Endodermal cell (in vitro differentiated cells): ENCODE results near the gene GP2. TPM values are rescaled to one million over a fixed set of nuclear protein-coding genes. Genes with fewer than 3 reads are reported as not detected.

Experiments
- DNase-seq: peaks from one replicate; pipeline ENCODE4 v3.0.0-alpha.2; 2017
- H3K27ac ChIP-seq: 2 replicates; pipeline ENCODE4 v1.5.1; 2013; ENCODE audit warnings: mild to moderate bottlenecking, low read depth, low read length, moderate library complexity
- H3K27me3 ChIP-seq: 2 replicates; pipeline ENCODE4 v1.6.1; 2013; ENCODE audit warnings: mild to moderate bottlenecking, low read length, moderate library complexity; ENCODE audit not compliant: insufficient read depth, control insufficient read depth, poor library complexity, severe bottlenecking
- H3K36me3 ChIP-seq: 2 replicates; pipeline ENCODE4 v1.7.0; 2013; ENCODE audit warnings: mild to moderate bottlenecking, low read length, moderate library complexity; ENCODE audit not compliant: control insufficient read depth, insufficient read depth
- H3K4me1 ChIP-seq: one replicate; pipeline ENCODE4 v1.7.0; 2013; ENCODE audit warnings: low read length; ENCODE audit not compliant: control insufficient read depth, insufficient read depth
- H3K4me3 ChIP-seq: 2 replicates; pipeline ENCODE4 v1.5.1; 2013; ENCODE audit warnings: mild to moderate bottlenecking, low read length, moderate library complexity
- H3K9ac ChIP-seq: 2 replicates; pipeline ENCODE4 v1.6.1; 2013; ENCODE audit warnings: mild to moderate bottlenecking, low read length, moderate library complexity; ENCODE audit not compliant: poor library complexity, severe bottlenecking; ENCODE audit errors: extremely low read depth
- H3K9me3 ChIP-seq: 2 replicates; pipeline ENCODE4 v1.6.1; 2013; ENCODE audit warnings: mild to moderate bottlenecking, low read length, moderate library complexity; ENCODE audit not compliant: control insufficient read depth
- H3K27ac Mint-ChIP-seq: 2 replicates; pipeline ENCODE4 v1.8.0; 2020; ENCODE audit warnings: mixed read lengths
- H3K27me3 Mint-ChIP-seq: 2 replicates; pipeline ENCODE4 v1.8.0; 2021; ENCODE audit warnings: mild to moderate bottlenecking, mixed read lengths; ENCODE audit not compliant: insufficient read depth
- H3K36me3 Mint-ChIP-seq: 2 replicates; pipeline ENCODE4 v1.8.0; 2020; ENCODE audit warnings: low read depth, mixed read lengths
- H3K4me1 Mint-ChIP-seq: 2 replicates; pipeline ENCODE4 v1.8.0; 2020; ENCODE audit warnings: mixed read lengths
- H3K4me3 Mint-ChIP-seq: 2 replicates; pipeline ENCODE4 v1.8.0; 2020; ENCODE audit warnings: mild to moderate bottlenecking, moderate library complexity, mixed read lengths
- H3K9me3 Mint-ChIP-seq: 2 replicates; pipeline ENCODE4 v1.8.0; 2020; ENCODE audit warnings: mild to moderate bottlenecking, mixed read lengths
- CTCF ChIP-seq: fragments of 200-600 bp; sonication (generic); conservative IDR thresholded peaks from 2 replicates; pipeline ENCODE4 v1.5.0; 2021; ENCODE audit warnings: antibody characterized with exemption, mild to moderate bottlenecking
- WGBS, 2 experiments: methylation state at CpG; one replicate each; pipeline versions ENCODE4 v1.1.5 to v1.1.7; 2013; ENCODE audit warnings: missing lambda C conversion rate in 2 of 2, mixed read lengths in 1 of 2; ENCODE audit not compliant: insufficient coverage in 1 of 2, insufficient read length in 1 of 2; 5-methylcytosine and 5-hydroxymethylcytosine counted together
- total RNA-seq, 2 donors: library from RNA; stranded (reverse); fragmentation: NEBNext Ultra II Directional in 1 of 2; extraction: Animal tissue kit (Norgen Biotek cat#: 25700) in 1 of 2; gene quantifications; 2 replicates in 1 of 2; 3 replicates in 1 of 2; pipeline ENCODE4 v1.2.1, GENCODE V29; 2021

GP2 gene
- total RNA-seq, 2 donors from 2014 or later, result not detected

- Histone ChIP-seq H3K4me1 (no peaks in the 10 kb centered on the region), H3K27ac (no peak overlapping the region), H3K9me3 (no peaks in the 10 kb centered on the region), H3K27me3 (peaks cover 8% of the 10 kb centered on the region), H3K4me3 (no peak overlapping the region), H3K9ac (no peak overlapping the region), H3K36me3 (no peaks in the 10 kb centered on the region)
- DNase-seq, result no peak
- no peak overlapping the region for H3K4me3 Mint-ChIP-seq
- H3K9me3 Mint-ChIP-seq, result no peaks in the 10 kb centered on the region
- H3K27ac Mint-ChIP-seq, result no peak overlapping the region
- 89 to 94% methylated on average over 7 to 11 of the region's 11 CpGs for WGBS, 2 experiments
- H3K4me1 Mint-ChIP-seq, result no peaks in the 10 kb centered on the region
- H3K36me3 Mint-ChIP-seq, result no peaks in the 10 kb centered on the region
- peaks cover 2% of the 10 kb centered on the region for H3K27me3 Mint-ChIP-seq
- no peak for TF ChIP-seq CTCF
These were observed 16.6 kb downstream of the GP2 start for GRCh38 chr16:20310421-20311395.

- H3K27ac ChIP-seq, result no peak overlapping the region
- H3K9ac ChIP-seq, result no peak overlapping the region
- H3K27me3 ChIP-seq, result peaks cover 8% of the 10 kb centered on the region
- H3K4me3 ChIP-seq, result no peak overlapping the region
- H3K27me3 Mint-ChIP-seq, result peaks cover 2% of the 10 kb centered on the region
- H3K36me3 Mint-ChIP-seq, result no peaks in the 10 kb centered on the region
- no peak overlapping the region for H3K27ac Mint-ChIP-seq
- WGBS, 2 experiments, result 88 to 89% methylated on average over 3 to 6 of the region's 6 CpGs
- DNase-seq, result no peak
- H3K4me3 Mint-ChIP-seq, result no peak overlapping the region
- H3K4me1 Mint-ChIP-seq, result no peaks in the 10 kb centered on the region
- H3K9me3 Mint-ChIP-seq, result no peaks in the 10 kb centered on the region
- no peaks in the 10 kb centered on the region for H3K9me3 ChIP-seq
- TF ChIP-seq CTCF, result no peak
- H3K4me1 ChIP-seq, result no peaks in the 10 kb centered on the region
- no peaks in the 10 kb centered on the region for H3K36me3 ChIP-seq
These were observed 17.5 kb downstream of the GP2 start for GRCh38 chr16:20309786-20310185.

- Histone ChIP-seq H3K27ac (no peak overlapping the region), H3K27me3 (peaks cover 8% of the 10 kb centered on the region), H3K4me3 (no peak overlapping the region), H3K9me3 (no peaks in the 10 kb centered on the region), H3K9ac (no peak overlapping the region), H3K4me1 (no peaks in the 10 kb centered on the region), H3K36me3 (no peaks in the 10 kb centered on the region)
- no peaks in the 10 kb centered on the region for H3K27me3 Mint-ChIP-seq
- no peak overlapping the region for H3K4me3 Mint-ChIP-seq
- no peaks in the 10 kb centered on the region for H3K4me1 Mint-ChIP-seq
- WGBS, 2 experiments, result 88 to 96% methylated on average over 3 to 4 of the region's 4 CpGs
- TF ChIP-seq CTCF, result no peak
- no peak for DNase-seq
- H3K9me3 Mint-ChIP-seq, result no peaks in the 10 kb centered on the region
- H3K36me3 Mint-ChIP-seq, result no peaks in the 10 kb centered on the region
- H3K27ac Mint-ChIP-seq, result no peak overlapping the region
These were observed 18.3 kb downstream of the GP2 start for GRCh38 chr16:20308801-20309590.
